Measurements from ENCODE around the gene DNAJC30. TPM values are rescaled to one million over a fixed set of nuclear protein-coding genes. Genes with fewer than 3 reads are reported as not detected.

DNAJC30 gene
- total RNA-seq (15.5 and 17.5 TPM in 2 replicates), polyA plus RNA-seq (5.7 and 6.6 TPM in 2 replicates), polyA minus RNA-seq (6.1 and 8.0 TPM in 2 replicates)
- 5.8 TPM for total RNA-seq (2013)

DNA sequence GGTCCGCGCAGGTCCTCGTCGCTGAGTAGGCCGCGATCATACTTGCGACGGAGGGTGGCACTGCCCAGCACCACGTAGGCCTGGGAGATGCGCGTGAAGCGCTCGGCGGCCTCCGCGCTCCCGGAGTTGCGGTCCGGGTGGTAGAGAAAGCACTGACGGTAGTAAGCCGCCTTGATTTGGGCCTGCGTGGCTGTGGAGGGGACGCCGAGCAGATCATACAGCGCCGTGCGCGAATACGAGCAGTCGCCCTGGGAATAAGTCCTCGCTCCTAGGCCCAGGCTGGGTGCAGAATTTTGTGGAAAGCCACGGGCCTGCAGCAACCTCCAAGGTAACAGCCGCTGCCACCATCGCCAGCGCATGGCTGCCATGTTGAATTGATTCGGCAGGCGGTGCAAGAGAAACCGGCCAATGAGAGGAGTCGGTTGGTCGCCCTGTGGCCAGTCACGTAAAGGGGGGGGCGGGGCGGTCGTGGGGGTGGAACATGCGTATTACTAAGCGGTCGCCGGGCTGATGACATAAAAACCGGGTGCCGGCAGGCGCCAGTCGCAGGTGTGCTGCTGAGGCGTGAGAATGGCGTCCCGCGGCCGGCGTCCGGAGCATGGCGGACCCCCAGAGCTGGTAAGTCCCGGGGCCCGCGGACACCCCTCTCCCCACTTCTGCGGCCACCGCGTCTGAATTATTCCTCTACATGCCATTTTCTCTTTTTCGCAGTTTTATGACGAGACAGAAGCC is at the start of gene DNAJC30, which contains the start of gene BUD23:
Gene DNAJC30, minus strand, starts transcription at position 398 of the 732 bp plus-strand sequence. Its CDS starts 30 bp downstream, at position 368.
Gene BUD23, plus strand, starts transcription at position 542 of the 732 bp plus-strand sequence. Its CDS starts 29 bp downstream, at position 571.
- peaks cover 45% of the 10 kb centered on the region for H4K20me1 ChIP-seq (ENCODE audit: control insufficient read depth, insufficient read depth, low read length, poor library complexity, severe bottlenecking)
- peaks cover 32% of the 10 kb centered on the region for H3K4me1 Mint-ChIP-seq
- peak within 1 kb of the TSS; percentile 81 to 90 for H3K27ac ChIP-seq (ENCODE audit: low read length in 2 of 2)
- H3K79me2 ChIP-seq (ENCODE audit: control insufficient read depth, insufficient read depth, low read length), result peaks cover 68% of the 10 kb centered on the region
- peak within 1 kb of the TSS; percentile 97 for H3K4me3 Mint-ChIP-seq
- no peaks in the 10 kb centered on the region for H3K9me3 Mint-ChIP-seq (ENCODE audit: insufficient read depth)
- DNase-seq (peak; percentile 96), ATAC-seq (ENCODE audit: low read depth) (peak; percentile 97)
- H3K9me3 ChIP-seq (ENCODE audit: control extremely low read depth in 1 of 3, control insufficient read depth in 2 of 3, insufficient read depth in 1 of 3, low read length in 2 of 3), result no peaks in the 10 kb centered on the region
- WGBS (ENCODE audit: insufficient coverage), result under 1% methylated on average over 67 of the region's 68 CpGs
- intact Hi-C loops (cut with micrococcal nuclease), result loop anchor here (1.0 to 10.0 kb wide), 7 partner anchors 16 to 1842 kb away; partner anchors contain the start of genes ABHD11, BAZ1B, RFC2 and STX1A
- H3K27me3 ChIP-seq (replicated peaks in 1 of 4; ENCODE audit: control extremely low read depth in 1 of 4, control insufficient read depth in 3 of 4, insufficient read depth in 4 of 4, low read length in 3 of 4), result no peaks in the 10 kb centered on the region
- POLR2A ChIA-PET, result interaction anchor here (0.5 kb wide), 1 partner anchor 34 kb away, joined by 5 read pairs; no protein-coding TSS in a partner anchor
- CTCF ChIA-PET, result no interaction called here
- H3K27me3 Mint-ChIP-seq, result no peaks in the 10 kb centered on the region
- peak within 1 kb of the TSS; percentile 79 to 99 (median 95) for H3K4me3 ChIP-seq (ENCODE audit: control extremely low read depth in 1 of 5, extremely low read depth in 1 of 5, insufficient read depth in 1 of 5, low read depth in 2 of 5, low read length in 4 of 5)
- H2AFZ ChIP-seq (ENCODE audit: insufficient read depth, low read depth, low read length, poor library complexity, severe bottlenecking), result peak within 1 kb of the TSS; percentile 97
- peaks cover 0 to 20% of the 10 kb centered on the region in 2 experiments for H3K36me3 ChIP-seq (replicated peaks in 1 of 2; ENCODE audit: control extremely low read depth in 1 of 2, control insufficient read depth in 1 of 2, extremely low read depth in 1 of 2, insufficient read depth in 2 of 2, low read length in 1 of 2)
- peak within 1 kb of the TSS; percentile 79 for H3K4me2 ChIP-seq (replicated peaks; ENCODE audit: low read depth, low read length, poor library complexity, severe bottlenecking)
- peaks cover 19 to 25% of the 10 kb centered on the region in 2 donors for H3K4me1 ChIP-seq (ENCODE audit: control insufficient read depth in 2 of 2, insufficient read depth in 2 of 2, low read length in 2 of 2)
- no peak for TF ChIP-seq EZH2 (IDR thresholded peaks at IDR 0.05; ENCODE audit: borderline replicate concordance, insufficient read depth, low read depth, low read length, poor library complexity, severe bottlenecking)
- TF ChIP-seq, protein P1, sequence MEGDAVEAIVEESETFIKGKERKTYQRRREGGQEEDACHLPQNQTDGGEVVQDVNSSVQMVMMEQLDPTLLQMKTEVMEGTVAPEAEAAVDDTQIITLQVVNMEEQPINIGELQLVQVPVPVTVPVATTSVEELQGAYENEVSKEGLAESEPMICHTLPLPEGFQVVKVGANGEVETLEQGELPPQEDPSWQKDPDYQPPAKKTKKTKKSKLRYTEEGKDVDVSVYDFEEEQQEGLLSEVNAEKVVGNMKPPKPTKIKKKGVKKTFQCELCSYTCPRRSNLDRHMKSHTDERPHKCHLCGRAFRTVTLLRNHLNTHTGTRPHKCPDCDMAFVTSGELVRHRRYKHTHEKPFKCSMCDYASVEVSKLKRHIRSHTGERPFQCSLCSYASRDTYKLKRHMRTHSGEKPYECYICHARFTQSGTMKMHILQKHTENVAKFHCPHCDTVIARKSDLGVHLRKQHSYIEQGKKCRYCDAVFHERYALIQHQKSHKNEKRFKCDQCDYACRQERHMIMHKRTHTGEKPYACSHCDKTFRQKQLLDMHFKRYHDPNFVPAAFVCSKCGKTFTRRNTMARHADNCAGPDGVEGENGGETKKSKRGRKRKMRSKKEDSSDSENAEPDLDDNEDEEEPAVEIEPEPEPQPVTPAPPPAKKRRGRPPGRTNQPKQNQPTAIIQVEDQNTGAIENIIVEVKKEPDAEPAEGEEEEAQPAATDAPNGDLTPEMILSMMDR (IDR thresholded peaks at IDR 0.05), result no peak
- peak within 1 kb of the TSS; percentile 96 for H3K27ac Mint-ChIP-seq
- peak within 1 kb of the TSS; percentile 96 for H3K9ac ChIP-seq (ENCODE audit: low read length)
